KOPT-K1 (cell line): Measurements from ENCODE around the gene IL17RC.
"Not testable (repeated sequence)": the region's sequence is repeated elsewhere in the genome, so short reads cannot be mapped to it uniquely, and the experiment has no call there.

Experiments used
- H3K27ac ChIP-seq: fragments of 200-600 bp; sonication (generic); 2 replicates; pipeline ENCODE4 v1.5.1; 2016; ENCODE audit warnings: antibody characterized with exemption, mild to moderate bottlenecking, low read depth, low read length; ENCODE audit not compliant: poor library complexity, severe bottlenecking
- H3K36me3 ChIP-seq: fragments of 200-600 bp; sonication (generic); 2 replicates; pipeline ENCODE4 v1.5.1; 2017; ENCODE audit warnings: antibody characterized with exemption, mild to moderate bottlenecking, low read length, moderate library complexity; ENCODE audit not compliant: insufficient read depth
- H3K9me3 ChIP-seq: fragments of 200-600 bp; sonication (generic); 2 replicates; pipeline ENCODE4 v1.5.1; 2017; ENCODE audit warnings: antibody characterized with exemption, low read length, mild to moderate bottlenecking; ENCODE audit not compliant: insufficient read depth, poor library complexity, severe bottlenecking

IL17RC gene

GRCh38 chr3:9886328-9886727 lies 30.6 kb upstream of the IL17RC start:
- H3K27ac ChIP-seq, result no peak overlapping the region

GRCh38 chr3:9887480-9887879 lies 29.4 kb upstream of the IL17RC start:
- Histone ChIP-seq H3K27ac (no peak overlapping the region), H3K36me3 (peaks cover 4% of the 10 kb centered on the region), H3K9me3 (no peaks in the 10 kb centered on the region)

More at GRCh38 chr3:9886328-9886727, 30.6 kb upstream of the IL17RC start:
- no peaks in the 10 kb centered on the region for H3K36me3 ChIP-seq
- H3K9me3 ChIP-seq, result no peaks in the 10 kb centered on the region

- Histone ChIP-seq H3K27ac (no peak overlapping the region), H3K9me3 (no peaks in the 10 kb centered on the region), H3K36me3 (peaks cover 14% of the 10 kb centered on the region)
Observed at GRCh38 chr3:9888540-9888939, 28.4 kb upstream of the IL17RC start.

GRCh38 chr3:9889405-9889804 lies 27.5 kb upstream of the IL17RC start:
- no peaks in the 10 kb centered on the region for H3K9me3 ChIP-seq
- H3K27ac ChIP-seq, result no peak overlapping the region

GRCh38 chr3:9890249-9891071 lies 26.4 kb upstream of the IL17RC start, which contains the start of gene JAGN1:
Gene JAGN1, plus strand, starts transcription at chr3:9890610. Its CDS starts 113 bp downstream, at chr3:9890723.
- H3K36me3 ChIP-seq, result peaks cover 31% of the 10 kb centered on the region
- no peaks in the 10 kb centered on the region for H3K9me3 ChIP-seq
- H3K27ac ChIP-seq, result peak within 1 kb of the TSS; percentile 91

More at GRCh38 chr3:9889405-9889804, 27.5 kb upstream of the IL17RC start:
- peaks cover 23% of the 10 kb centered on the region for H3K36me3 ChIP-seq

- Histone ChIP-seq H3K9me3 (no peaks in the 10 kb centered on the region), H3K27ac (peak overlapping the region; percentile 91), H3K36me3 (peaks cover 37% of the 10 kb centered on the region)
Observed at GRCh38 chr3:9891072-9891622, 25.8 kb upstream of the IL17RC start.

GRCh38 chr3:9893739-9894138 lies 23.2 kb upstream of the IL17RC start:
- Histone ChIP-seq H3K9me3 (no peaks in the 10 kb centered on the region), H3K36me3 (peaks cover 37% of the 10 kb centered on the region), H3K27ac (no peak overlapping the region)

- H3K36me3 ChIP-seq, result peaks cover 37% of the 10 kb centered on the region
- H3K9me3 ChIP-seq, H3K27ac ChIP-seq: not testable (repeated sequence)
Observed at GRCh38 chr3:9895715-9896114, 21.2 kb upstream of the IL17RC start.

- not testable (repeated sequence) for H3K27ac ChIP-seq
Observed at GRCh38 chr3:9896755-9897407, 20.0 kb upstream of the IL17RC start.

GRCh38 chr3:9897408-9898372 lies 19.2 kb upstream of the IL17RC start:
- no peaks in the 10 kb centered on the region for H3K9me3 ChIP-seq
- H3K36me3 ChIP-seq, result peaks cover 31% of the 10 kb centered on the region
- H3K27ac ChIP-seq, result no peak overlapping the region

More at GRCh38 chr3:9896755-9897407, 20.0 kb upstream of the IL17RC start:
- peaks cover 37% of the 10 kb centered on the region for H3K36me3 ChIP-seq
- H3K9me3 ChIP-seq, result not testable (repeated sequence)

- H3K9me3 ChIP-seq, result no peaks in the 10 kb centered on the region
- H3K36me3 ChIP-seq, result peaks cover 21% of the 10 kb centered on the region
- no peak overlapping the region for H3K27ac ChIP-seq
Observed at GRCh38 chr3:9898467-9899241, 18.2 kb upstream of the IL17RC start.

- peaks cover 15% of the 10 kb centered on the region; the same call in 1 of the 2 replicates for H3K36me3 ChIP-seq
- no peaks in the 10 kb centered on the region for H3K9me3 ChIP-seq
- H3K27ac ChIP-seq, result no peak overlapping the region
Observed at GRCh38 chr3:9899289-9899791, 17.6 kb upstream of the IL17RC start.

GRCh38 chr3:9900965-9901415 lies 15.9 kb upstream of the IL17RC start:
- not testable (repeated sequence) for H3K9me3 ChIP-seq, H3K36me3 ChIP-seq
- peak overlapping the region; percentile 62 for H3K27ac ChIP-seq

GRCh38 chr3:9901967-9902366 lies 14.9 kb upstream of the IL17RC start:
- Histone ChIP-seq H3K36me3 (no peaks in the 10 kb centered on the region), H3K27ac (peak overlapping the region; percentile 62), H3K9me3 (no peaks in the 10 kb centered on the region)
